AG10803 (cell line): ENCODE data around the gene LAMC3.

Experiments used
- DNase-seq: peaks from one replicate; pipeline ENCODE4 v3.0.0; 2010; ENCODE audit warnings: low read depth
- H3K4me3 ChIP-seq: 2 replicates; pipeline ENCODE4 v1.5.1; 2011; ENCODE audit warnings: mild to moderate bottlenecking, low read length, control low read depth
- TF ChIP-seq, protein P1 (sequence below): conservative IDR thresholded peaks from 2 replicates; pipeline ENCODE4 v1.5.1; 2011; ENCODE audit warnings: mild to moderate bottlenecking, low read length, control low read depth, inconsistent platforms

The LAMC3 gene

DNA sequence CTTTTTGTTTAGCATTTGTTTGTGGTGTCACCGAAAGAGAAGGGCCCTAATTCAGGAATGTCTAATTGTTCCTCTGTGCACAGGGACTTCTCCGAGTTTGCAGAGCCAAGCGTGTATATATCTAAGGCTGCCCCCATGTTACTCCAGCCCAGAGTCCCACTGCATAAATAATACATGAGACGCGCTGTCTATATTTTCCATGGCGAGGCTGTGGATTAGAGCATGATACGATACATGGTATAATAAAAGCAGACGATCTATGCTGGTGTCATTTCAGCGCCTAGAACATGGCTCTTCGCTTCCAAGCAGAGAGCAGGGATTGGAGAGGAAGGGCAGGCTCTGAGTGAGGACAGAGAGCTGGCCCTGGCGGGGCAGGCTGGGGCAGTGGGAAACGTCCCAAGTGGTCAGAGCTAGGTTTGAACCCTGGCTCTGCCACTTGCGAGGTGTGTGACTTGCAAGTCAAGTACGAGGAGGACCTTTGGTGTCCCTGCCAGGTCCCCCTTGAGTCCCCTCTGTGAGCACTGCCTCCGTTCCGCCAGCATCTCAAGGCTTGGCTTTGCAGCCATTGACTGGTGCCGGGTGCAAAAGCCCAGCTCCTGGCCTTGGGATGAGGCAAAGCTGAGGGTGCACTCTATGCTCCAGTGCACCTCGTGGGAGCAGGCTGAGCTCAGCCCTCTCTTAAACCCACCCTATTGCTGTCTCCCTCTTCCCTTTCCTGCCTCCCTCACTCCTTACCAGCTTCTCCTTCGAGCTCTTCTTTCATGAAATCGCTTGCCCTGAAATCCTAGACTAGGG is 29.2 kb upstream of the LAMC3 start:
- no peak overlapping the region for H3K4me3 ChIP-seq
- TF ChIP-seq, protein P1, sequence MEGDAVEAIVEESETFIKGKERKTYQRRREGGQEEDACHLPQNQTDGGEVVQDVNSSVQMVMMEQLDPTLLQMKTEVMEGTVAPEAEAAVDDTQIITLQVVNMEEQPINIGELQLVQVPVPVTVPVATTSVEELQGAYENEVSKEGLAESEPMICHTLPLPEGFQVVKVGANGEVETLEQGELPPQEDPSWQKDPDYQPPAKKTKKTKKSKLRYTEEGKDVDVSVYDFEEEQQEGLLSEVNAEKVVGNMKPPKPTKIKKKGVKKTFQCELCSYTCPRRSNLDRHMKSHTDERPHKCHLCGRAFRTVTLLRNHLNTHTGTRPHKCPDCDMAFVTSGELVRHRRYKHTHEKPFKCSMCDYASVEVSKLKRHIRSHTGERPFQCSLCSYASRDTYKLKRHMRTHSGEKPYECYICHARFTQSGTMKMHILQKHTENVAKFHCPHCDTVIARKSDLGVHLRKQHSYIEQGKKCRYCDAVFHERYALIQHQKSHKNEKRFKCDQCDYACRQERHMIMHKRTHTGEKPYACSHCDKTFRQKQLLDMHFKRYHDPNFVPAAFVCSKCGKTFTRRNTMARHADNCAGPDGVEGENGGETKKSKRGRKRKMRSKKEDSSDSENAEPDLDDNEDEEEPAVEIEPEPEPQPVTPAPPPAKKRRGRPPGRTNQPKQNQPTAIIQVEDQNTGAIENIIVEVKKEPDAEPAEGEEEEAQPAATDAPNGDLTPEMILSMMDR, result no peak

GRCh38 chr9:130980526-130980925 is 28.4 kb upstream of the LAMC3 start:
- no peak overlapping the region for H3K4me3 ChIP-seq
- TF ChIP-seq, protein P1, result no peak
- no peak for DNase-seq

More for the DNA sequence above, 29.2 kb upstream of the LAMC3 start:
- DNase-seq, result no peak

DNA sequence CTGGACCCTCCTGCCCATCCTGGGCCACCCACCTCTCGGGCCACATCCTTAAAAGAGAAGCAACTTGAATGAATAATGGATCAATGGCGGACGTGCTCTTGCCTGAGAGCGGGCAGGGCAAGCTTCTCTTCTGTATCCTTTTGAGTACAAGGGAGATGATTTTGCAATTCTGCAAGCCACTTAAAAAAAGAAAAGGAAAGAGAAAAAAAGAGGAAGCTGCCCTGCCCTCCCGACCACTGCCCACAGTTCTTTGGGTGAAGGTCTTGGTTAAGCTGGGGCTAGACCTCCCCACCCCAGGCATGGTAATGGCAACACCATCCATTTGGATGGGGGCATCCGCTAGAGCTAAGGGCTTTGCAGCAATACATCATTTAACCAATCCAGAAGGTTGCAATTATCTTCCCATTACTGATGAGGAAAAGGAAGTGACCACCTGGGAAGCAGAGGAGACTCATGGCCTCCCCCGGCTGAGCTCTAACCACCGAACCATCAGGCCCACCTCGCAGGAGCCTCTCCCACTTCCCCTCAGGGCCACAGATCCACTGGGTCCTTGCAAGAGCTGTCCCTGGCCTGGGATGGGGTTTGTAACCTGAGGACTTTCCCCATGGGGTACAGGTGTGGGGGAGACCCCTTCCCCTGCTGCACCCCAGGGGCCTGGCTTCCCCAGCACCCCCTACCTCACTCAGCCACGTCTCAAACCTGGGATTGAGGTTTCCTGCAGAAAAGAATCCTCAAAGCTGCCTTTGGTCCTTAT is 27.8 kb upstream of the LAMC3 start:
- H3K4me3 ChIP-seq, result no peak overlapping the region
- TF ChIP-seq, protein P1, result no peak
- no peak for DNase-seq

DNA sequence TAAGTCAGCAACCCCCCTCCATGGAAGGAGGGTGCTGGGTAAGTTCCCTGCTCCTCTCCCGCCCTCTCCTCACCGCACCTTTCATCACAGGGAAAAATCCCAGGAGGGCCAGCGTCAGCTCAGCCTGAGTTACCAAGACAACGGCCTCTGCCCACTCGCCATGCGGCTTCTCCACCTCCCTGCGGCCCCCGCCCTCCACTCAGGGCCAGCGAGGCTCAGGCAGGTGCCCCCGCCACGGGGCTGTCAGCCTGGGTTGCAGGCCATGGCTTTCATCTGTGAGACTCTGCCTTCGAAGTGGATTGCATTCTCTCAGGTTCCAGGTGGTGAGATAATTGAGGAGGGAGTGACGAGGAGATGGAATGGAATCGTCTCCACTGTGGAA is 27.2 kb upstream of the LAMC3 start:
- DNase-seq, result no peak
- H3K4me3 ChIP-seq, result no peak overlapping the region
- TF ChIP-seq, protein P1, result no peak

DNA sequence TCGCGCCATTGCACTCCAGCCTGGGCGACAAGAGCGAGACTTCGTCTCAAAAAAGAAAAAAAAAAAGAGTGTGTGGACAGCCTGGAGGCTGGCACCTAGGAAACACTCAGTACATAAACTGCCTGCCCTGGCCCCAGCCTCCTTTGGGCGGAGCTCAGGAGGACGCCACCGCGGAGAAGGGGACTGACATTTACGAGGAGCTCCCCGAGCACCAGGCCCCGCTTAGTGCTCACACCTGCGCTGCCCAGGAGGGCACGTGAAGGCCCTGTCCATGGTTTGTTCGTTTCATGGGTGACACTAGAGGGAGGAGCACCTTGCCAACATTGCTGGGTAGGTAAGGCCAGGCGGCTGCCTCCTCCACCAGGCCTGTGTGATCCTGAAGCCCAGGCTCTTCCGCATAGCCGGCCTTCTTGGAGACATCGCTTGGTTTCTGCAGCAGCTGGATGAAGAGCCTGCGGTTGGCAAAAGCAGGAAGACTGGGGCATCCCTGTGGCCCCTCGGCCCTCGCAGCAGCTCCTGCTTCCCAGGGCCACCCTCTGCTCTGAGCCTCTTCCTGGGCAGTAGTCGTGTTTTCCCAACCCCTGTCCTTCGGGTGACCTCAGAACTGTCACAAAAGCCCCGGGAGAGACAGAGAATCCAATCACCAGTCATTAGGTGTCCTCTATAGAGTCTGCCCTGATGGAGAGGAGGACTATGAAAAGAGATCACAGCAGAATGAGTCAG is 26.2 kb upstream of the LAMC3 start:
- no peak for DNase-seq
- no peak overlapping the region for H3K4me3 ChIP-seq
- TF ChIP-seq, protein P1, result no peak

DNA sequence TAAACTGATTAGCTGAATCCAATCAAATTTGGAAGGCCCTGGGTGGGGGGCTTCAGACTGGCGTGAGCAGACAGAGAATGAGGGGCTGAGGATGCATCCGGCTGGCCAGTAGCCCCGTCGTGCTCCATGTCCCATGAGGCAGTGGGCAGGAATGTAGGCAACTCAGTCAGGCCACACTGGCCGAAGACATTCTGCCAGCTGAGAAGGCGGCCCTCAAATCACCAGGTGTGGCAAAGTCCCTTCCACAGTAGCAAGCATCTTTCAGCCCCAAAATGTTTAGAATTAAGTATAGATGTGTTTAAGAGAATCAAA is 25.7 kb upstream of the LAMC3 start:
- no peak for DNase-seq
- TF ChIP-seq, protein P1, result no peak
- H3K4me3 ChIP-seq, result no peak overlapping the region
